ENCODE measurements around the gene CBX8.

The CBX8 gene

DNA sequence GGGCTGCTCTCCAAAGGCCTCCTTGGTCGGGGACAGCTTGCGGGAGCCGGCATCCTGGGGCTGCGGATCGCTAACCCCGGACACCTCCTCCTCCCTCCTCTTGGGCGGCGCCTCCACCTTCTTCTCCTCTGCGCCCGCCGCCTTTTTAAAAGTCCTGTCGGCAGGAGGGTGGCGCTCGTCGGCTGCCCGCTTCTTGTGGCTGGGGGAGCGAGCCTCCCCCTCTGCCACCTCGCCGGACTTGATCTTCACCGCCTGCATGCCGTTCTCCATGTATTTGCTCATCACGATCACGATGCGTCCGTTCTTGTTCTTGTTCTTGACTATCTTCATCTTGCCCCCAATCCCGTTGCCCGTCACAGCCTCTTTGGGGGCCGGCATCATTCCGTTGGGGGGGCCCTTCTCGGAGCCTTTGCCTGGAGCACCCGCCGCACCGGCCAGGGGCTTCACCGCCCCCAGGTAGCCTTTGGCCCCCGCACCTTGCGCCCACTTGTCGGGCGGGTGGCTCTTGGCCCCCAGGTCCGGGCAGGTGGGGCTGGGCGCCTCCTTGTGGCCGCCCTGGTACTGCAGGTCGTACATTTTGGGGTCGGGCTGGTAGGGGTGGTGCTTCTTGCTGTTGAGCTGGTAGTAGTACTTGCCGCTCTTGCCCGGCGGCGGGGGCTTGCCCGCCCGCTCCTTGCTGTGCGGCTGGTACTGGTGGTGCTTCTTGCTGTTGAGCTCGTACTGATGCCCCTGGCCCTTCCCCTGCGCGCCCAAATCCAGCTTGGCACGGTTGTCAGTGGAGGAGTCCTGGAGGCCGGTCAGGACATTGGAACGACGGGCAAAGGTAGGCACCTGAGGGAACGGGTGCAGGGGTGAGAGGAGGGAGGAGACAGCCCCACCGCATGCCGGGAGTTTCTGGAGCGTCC, 37.9 kb upstream of the CBX8 start:
- peak; percentile 61 for DNase-seq

DNA sequence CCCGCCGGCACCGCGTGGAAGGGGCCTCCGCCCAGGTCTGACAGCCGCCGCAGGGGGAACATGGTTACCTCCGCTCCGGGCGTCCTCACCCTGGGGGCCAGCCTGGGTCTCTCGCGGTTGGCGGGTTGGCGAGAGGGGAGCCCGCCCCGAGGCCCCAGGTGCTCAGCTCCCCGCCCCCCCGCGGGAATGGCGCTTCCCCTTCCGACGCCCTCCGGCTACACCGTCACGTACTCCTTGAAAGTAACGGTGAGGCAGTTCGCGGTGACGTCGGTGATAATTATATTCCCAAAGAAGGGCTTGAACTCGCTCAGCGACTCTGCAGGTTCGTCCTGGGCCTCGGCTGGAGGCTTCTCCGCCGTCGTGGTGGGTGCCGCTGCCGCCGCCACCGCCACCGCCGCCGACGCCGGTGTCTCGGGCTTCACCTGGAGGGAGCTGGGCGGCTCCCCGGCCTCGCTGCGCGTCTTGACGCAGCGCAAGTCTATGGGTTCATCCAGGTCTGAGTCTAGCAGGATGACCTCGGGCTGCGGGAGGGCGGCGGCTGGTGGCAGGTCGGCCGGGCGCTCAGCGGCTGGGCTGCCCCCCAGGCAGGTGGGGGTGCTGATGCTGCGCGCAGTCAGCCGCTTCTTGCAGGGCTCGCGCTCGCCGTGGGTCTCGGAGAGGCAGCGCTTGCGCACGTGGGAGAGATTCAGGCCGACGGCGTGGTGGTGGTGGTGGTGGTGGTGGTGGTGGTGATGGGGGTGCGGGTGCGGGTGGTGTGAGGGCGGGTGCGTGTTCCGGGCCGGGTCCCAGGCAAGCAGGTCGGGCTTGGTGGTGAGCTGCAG, 37.1 kb upstream of the CBX8 start:
- no peak for DNase-seq

DNA sequence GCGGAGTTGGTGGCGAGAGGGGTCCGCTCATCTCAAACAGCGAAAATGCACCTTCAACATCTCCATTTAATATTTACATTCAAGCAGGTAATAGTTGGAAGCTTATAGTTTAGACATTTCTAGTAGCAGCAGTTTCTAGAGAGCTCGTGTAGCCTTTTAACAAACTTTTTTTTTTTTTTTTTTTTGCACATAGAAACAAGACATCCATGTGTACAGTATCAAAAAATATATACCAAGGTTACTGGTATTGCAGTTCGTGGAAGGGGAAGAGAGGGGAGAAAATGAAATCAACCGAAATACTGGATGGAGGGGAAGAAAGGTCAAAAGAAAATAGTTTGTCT, 36.2 kb upstream of the CBX8 start:
- DNase-seq: no peak

DNA sequence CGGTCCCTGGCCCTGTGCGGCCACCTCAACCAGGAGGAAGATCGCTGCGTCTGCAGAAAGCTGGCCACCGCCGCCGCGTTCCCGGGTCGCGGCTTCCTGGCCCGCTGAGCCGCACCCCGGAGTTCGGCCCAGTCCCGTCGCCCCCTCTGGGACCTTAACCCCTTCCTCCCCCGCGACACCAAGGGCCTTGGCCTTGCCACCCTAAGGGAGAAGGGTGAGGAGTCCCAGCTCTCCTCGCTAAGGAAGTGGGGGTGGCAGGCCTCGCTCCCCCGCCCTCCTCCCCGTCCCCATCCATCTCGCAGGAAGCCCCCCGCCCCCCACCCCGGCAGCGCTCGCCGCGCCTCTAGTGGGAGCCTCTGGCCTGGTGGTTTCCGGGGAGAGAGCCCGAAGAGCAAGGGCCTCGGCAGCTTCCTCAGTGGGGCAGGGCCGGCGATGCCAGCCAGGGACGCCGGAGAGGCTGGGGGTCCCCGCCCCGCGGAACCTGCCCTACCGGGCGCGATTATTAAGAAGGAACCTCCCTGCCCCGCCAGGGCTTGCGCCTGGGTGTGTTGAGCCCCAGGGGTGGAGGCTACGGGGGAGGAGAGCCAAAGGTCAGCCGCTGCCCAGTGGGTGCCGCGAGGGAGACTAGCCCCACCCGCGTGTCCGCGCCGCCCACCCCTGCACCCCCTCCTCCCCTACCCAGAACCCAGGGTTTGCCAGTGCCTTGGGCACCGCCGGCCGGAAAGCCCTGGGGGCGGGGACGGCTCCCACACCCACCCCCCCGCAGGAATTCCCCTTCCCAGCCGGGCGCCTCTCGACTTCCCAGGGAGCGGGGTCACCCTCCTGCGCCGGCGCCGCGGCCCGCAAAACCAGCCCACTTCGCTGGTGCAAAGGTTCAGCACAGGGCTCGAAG, 35.6 kb upstream of the CBX8 start:
- DNase-seq: no peak

DNA sequence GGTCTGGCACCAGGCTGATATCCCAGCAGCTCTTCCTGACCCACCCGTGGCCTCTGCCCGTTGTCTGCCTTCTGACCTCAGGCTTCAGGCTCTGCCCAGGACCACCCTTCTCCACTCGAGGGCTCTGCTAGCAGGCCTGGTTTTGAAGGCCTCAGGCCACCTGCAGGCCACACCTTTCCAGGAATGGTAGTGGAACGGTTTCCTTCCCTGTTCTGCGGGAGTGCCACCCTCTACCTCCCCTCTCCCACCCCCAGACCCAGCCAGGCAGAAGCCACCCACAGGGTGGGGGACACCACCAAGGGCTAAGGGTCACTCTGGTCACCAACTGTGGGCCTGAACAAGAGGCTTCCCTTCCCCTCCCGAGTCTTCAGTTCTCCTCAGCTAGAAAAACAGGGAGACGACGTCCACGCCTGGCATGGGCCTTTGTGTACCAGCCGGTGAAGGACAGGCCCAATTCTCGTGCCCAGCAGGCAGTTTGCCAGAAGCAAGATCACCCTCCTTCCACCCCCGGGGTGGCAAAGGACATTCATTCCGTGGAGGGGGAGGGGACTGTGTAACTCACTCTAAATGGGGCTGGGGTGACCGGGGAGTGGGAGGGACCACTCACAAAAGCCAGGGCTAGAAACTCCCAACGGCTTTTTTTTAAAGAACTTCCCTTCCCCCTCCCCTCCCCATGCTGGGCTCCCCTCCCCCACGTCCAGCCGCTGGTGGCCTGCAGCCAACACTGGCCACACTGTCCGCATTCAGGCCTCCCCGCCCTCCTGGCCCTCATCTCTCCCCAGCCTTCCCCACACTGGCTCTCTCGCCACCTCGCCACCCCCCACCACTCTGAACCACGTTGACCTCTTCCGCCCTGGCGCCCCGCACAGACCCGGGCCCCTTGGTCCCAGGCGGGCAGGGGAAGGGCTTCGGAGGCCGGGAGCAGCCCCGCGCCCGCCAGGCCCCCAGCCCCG, 34.7 kb upstream of the CBX8 start:
- DNase-seq: no peak

DNA sequence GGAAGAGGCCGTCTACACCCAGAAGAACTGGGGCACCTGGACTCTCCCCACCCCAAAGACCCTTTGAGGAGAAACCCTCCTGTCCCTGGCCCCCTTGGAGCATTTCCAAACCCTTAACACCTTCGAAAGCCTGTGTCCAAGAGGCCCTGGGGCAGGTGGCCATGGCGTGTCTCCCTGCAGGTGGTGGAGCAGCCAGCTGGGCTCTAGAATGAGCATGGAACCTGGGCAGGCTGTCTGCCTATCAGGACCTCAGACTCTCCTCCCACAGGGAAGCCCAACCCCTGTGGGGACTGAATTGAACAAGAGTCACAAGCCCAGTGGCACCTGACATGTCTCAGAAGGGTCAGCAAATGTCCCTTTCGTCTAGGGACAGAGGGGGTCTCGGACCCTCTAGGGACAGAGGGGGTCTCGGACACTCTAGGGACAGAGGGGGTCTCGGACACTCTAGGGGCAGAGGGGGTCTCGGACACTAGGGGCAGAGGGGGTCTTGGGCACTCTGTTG, 33.9 kb upstream of the CBX8 start:
- DNase-seq: no peak

DNA sequence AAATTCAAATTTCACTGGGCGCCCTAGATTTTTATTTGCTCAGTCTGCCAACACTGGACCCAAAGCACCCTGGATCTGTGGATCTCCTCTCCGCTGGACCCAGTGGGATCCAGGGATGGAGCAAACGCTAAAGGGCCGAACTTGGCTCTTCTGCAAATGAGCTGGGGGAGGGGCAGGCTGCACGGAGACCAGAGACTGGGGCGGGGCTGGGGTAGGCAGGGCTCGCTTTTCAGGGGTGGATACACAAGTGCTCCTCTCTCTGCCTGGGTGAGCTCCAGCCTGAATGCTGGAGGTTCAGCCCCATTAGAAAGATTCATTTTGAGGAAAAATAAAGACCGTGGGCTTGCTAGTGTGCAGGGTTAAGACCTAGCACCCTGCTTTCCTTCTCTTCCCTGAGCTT, 33.4 kb upstream of the CBX8 start:
- no peak for DNase-seq

DNA sequence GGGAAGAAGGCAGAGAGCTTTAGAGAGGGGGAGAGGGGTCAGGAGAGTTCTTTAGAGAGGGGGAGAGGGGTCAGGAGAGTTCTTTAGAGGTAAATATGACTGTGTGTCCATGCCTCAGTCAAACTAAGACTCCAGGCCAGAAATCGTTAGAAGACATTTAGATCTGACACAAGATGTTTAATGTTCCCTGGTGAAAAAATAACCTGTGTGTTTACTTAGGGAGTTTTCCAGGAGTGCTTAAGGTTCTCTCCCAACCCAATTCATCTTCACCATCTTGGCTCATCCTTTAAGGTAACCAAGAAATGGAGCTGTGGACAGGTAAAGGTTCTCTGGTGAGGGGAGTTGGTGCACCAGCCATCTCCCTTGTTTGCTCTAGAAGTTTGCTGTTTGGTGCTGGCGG, 32.6 kb upstream of the CBX8 start:
- DNase-seq: no peak

DNA sequence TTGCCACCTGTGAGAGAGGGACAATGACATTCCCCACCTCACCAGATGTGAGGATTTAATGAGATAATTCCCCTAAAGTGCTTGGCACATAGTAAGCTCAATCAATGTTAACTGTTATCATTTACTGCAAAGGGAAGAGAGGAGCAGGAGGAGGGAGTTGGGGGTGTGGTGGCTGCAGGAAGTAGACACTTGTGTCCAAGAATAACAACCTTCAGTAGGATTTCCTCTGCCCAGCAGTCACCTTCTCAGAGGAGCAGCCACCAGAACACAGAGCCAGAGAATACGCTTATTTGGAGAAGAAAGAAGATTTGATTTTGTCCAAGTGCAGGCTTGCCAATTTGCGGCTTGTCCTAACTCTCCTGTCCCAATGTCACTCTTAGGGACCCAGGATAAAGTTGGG, 32.1 kb upstream of the CBX8 start:
- no peak for DNase-seq

DNA sequence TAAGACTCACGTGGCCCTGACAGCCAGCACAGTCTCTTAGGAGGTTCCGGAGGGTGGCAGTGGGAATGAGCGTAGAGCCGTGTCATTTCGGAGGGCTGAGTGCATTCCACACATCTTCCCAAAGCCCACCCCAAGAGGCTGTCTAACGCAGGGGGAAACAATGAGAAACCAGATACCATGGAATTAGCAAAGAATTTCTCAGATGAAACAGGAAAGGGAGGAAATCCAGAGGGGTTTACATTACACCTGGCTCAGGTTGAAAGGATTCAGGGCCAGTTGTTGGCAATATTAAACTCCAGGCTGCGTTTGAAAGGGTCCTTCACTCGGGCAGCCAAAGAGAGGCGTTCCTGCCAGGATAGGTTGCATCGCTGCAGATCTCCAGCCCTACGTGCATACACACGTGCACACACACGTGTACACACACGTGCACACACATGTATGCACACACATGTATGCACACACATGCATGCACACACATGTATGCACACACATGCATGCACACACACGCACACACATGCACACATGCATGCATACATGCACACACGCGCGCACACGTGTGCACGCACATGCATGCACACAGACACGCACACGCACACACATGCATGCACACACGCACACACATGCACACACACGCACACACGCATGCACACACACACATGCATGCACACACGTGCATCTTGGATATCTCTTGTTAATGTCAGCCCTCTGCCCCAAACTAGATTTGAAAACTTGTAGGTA, 30.1 kb upstream of the CBX8 start:
- no peak for DNase-seq

DNA sequence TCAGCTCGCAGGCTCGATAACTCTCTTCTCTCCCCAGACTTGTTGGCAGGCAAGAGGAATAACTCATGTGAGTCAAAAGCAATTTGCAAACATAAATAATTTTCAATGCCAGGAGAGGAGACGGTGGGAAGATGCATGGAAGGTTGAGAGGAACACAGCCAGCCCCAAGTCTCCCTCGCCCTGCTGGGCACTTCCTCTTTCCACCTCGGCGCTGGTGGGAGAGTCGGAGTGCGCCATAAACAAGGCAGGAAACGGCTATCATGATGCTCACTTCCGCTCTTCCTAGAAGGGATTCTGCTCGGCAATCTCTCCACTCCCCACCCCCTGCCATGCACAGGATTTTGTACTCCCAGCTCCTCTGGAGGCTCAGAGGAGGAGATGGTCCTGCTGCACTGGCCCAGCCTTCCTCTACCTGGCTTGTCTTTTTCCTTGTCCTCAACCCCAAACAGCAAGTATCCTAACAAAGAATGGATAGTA, 29.4 kb upstream of the CBX8 start:
- DNase-seq: no peak

DNA sequence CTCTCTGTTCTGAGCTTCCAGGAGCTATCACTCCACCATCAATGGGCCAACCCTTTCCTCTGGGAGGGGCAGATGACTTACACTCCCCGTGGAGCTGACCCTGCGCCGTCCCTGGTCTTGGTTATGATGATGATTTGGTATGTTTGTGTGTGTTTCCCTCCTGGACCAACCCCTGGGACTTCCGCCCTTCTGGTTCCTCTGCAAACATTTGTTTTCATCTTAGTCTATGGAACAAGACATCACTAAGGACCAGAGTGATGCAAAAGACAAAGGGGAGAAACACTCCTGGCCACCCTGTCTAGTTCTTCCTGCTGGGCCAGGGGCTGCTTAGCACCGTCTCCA, 28.7 kb upstream of the CBX8 start:
- no peak for DNase-seq

DNA sequence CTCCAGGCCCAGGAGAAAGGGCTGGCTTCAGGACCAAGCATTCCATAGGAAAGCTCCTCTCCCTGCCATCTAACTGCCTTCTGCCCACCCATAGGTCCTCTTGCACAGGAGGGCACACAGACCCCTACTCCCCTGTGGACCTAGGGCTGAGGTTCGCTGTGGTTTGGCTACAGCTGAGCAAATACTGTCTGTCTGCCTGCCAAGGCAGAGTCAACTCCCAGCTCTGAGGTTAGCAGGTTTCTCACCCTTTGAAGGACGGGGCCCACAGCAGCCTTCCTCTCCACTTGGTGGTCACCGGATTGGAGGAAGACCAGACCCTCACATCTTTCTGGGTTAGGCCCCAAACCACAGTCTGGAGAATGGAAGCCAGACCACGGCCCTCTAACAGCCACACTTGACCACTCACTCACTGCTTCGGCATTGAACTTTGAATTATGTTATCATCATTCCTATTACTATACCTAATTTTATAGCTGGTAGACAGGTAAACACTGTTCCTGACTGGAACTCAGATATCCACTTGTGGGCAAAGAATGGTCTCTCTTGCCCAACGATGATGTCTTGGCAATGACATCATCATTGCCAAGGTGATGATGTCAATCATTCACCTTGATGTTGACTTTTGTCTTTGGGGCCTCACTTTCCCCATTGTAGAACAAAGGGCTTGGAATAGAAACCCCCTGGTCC, 28.2 kb upstream of the CBX8 start:
- no peak for DNase-seq

DNA sequence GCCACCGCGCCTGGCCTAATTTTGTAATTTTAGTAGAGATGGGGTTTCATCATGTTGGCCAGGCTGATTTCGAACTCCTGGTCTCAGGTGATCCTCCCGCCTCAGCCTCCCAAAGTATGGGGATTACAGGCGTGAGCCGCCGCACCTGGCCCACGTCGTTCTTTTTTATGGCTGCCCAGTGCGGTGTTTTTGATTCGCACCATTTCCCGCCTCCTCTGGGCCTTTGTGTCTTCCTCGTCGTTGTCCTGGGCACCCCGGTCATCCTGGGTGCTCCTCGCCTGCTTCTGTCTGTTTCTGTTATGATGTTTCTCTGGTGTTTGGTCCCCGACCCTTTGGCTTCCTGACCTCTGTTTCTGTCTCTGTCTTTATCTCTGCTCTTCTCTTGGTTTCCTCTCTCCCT, 27.4 kb upstream of the CBX8 start:
- no peak for DNase-seq

DNA sequence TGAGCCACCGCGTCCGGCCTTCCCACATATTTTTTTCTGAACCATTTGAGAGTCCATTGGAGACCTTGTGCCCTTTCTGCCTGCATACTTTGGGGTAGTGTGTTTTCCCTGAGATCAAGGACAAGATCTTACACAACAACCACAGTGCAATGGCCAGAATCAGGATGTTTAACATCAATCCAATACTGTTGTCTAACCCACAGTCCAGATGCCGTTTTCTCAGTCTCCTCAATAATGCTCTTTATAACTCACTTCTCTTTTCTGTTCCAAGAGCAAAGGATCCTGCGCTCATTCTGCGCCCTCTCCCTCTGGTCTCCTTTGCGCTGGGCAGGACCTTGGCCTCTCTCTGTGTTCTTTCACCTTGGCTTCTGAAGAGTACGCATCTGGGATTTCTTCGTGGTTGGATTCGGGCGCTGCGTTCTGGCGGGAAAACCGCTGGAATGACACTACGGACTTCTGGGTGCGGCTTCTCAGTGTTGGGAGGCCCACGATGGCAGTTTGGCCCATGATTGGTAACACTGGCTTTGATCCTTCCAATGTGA, 25.8 kb upstream of the CBX8 start:
- no peak for DNase-seq

DNA sequence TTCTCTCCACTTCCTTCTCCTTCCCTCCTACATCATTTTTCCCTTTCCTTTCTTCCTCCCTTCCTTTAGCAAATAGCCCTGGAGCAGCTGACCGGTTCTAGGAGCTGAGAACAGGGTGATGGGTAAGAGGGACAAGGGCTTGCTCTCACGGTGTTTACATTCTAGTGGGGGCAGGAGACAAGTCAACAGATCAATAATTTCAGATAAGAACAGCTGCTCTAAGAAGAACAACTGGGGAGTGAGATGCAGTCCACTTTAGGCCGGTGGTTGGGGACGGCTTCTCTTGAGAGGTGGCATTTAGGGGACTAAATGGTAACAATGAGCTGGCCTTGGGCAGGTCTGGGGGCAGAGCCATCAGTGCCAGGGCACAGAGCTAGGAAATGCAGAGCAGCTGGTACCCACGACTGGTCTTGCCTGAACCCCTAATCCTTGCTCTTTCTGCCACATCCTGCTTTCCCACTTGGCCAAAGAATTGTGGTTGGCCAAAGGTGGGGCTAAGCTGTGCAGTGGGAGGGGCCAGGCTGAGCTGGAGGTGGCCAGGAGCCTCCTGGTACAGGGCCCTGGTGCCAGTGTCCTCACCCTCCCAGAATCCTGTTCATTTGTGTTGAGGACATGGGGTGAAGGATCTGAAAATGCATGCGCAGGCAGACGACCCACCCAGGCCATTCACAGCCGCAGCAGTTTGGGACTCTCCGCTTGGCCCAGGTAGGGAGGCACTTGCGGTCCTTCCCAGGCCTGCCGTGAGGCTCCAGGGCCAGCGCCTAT, 24.6 kb upstream of the CBX8 start:
- no peak for DNase-seq

DNA sequence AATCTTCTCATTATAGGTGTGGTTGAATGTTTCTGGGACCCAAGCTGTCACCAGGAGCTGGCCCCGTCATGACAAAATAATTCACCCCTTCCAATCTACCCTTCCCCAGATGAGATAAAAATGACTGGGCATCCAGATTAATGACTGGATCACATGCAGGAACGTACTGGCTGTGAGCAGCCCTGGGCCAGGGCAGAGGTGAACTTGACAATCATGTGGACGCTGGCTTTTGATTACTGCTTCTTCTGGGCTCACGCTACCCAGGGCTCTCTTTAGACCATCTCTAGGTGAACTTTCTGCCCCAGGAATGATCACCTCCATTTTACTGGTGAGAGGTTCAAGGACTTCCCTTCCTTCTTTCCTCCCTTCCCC, 24.1 kb upstream of the CBX8 start:
- DNase-seq: no peak

DNA sequence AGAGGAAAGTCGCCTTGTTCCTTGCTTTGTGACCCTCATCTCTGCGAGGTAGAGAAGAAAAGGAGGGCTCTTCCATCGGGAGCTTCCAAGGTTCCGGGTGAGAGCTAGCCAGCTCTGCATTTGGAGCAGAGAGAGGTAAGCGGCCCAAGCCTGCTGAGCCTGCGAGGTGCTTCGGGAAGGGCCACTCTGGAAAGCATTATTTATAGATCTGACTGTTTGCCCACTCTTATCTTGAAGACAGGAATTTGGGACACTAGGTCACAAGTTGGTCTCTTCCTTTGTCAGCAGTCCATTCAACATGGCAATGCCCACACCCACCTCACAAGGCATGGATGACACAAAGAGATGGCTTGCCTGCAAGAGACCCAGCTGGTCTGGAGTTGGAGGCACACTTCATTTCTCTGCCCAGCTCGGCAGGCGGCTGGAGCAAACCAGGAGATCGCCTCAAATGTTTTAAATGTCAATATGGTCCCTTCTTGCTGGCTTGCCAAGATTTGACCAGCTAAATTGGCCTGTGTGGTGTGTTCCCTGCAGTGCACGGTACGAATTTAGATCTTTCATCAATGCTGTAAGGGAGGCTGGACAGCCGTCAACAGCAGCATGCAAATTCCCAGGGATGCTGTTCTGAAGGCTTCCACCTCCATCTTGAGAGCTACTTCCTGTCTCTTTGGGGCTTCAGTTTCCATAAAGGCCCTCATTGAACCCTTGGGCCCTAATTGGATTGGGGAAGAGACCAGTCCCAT, 22.8 kb upstream of the CBX8 start:
- DNase-seq: no peak

DNA sequence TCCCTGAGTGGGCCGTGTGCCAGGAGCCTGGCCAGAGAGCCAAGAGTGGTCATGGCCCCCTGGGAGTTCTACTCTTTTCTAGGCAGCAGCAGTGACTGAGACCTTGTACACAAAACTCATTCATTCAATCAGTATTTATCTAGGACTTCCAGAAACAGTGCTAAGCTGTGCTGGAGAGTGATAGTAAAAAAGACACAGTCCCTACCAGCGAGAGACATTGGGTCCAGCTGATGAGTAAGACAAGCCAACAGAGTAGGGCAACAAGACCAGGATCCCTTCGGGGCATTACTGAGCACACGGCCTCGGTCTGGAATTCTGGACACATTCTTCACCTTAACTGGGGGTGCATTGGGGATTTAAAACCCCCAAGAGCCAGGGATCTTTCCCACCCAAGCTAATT, 22.2 kb upstream of the CBX8 start:
- DNase-seq: no peak

All from CD4-positive, alpha-beta T cell treated with Interleukin-17A for 1 hour (primary cell).